ENCODE data around the gene MUC6.

The MUC6 gene

DNA sequence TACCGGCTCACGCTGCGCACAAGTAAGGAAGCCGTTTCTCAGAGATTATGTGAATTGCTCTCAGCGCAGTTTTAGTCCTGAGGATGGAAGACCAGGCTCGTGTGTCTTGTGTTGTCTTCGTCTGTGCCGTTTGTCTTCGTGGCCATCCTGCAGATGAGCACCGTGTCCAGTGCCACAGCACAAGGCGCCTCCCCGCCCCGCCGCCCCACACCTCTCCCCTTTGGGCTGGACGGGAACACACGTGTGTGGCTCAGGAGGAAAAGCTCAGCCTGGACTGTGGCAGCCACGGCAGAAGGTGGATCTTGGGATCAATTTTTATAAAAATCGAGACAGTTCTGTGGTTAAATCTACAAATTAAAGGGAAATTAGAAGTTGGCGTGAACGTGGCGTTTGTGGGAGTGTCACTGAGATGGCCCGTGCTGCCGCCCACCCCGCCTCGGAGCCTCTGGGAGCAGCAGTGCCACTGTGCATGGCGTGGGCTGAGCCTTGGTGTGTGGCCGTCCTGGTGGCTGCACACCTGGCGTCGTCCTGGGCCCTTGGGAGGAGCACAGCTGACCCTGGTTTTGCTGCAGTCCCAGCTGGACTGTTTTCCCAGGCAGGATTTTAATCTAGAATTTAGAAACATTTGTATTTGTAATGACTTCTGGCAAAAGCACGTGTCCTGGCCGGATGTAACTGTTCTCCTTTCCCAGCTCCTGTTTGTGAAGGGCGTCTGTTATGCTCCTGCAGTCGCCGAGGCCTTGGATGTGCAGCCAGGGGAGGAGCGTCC lies 25.8 kb downstream of the MUC6 start:
- peaks cover 23% of the 10 kb centered on the region for H3K36me3 ChIP-seq (ENCODE audit: low read depth)
- no peak overlapping the region for H3K4me3 ChIP-seq (ENCODE audit: severe bottlenecking)
- H3K9me3 ChIP-seq (ENCODE audit: severe bottlenecking) = no peaks in the 10 kb centered on the region
- TF ChIP-seq, protein P1, sequence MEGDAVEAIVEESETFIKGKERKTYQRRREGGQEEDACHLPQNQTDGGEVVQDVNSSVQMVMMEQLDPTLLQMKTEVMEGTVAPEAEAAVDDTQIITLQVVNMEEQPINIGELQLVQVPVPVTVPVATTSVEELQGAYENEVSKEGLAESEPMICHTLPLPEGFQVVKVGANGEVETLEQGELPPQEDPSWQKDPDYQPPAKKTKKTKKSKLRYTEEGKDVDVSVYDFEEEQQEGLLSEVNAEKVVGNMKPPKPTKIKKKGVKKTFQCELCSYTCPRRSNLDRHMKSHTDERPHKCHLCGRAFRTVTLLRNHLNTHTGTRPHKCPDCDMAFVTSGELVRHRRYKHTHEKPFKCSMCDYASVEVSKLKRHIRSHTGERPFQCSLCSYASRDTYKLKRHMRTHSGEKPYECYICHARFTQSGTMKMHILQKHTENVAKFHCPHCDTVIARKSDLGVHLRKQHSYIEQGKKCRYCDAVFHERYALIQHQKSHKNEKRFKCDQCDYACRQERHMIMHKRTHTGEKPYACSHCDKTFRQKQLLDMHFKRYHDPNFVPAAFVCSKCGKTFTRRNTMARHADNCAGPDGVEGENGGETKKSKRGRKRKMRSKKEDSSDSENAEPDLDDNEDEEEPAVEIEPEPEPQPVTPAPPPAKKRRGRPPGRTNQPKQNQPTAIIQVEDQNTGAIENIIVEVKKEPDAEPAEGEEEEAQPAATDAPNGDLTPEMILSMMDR (IDR thresholded peaks at IDR 0.05; ENCODE audit: poor library complexity, severe bottlenecking) = no peak
- H3K4me1 ChIP-seq (ENCODE audit: insufficient read depth, poor library complexity, severe bottlenecking) = no peaks in the 10 kb centered on the region
- DNase-seq (ENCODE audit: low spot score) = no peak
- H3K27me3 ChIP-seq (ENCODE audit: insufficient read depth, poor library complexity, severe bottlenecking) = no peaks in the 10 kb centered on the region
- ATAC-seq (ENCODE audit: low read depth) = no peak
- H3K27ac ChIP-seq (ENCODE audit: poor library complexity, severe bottlenecking) = no peak overlapping the region

DNA sequence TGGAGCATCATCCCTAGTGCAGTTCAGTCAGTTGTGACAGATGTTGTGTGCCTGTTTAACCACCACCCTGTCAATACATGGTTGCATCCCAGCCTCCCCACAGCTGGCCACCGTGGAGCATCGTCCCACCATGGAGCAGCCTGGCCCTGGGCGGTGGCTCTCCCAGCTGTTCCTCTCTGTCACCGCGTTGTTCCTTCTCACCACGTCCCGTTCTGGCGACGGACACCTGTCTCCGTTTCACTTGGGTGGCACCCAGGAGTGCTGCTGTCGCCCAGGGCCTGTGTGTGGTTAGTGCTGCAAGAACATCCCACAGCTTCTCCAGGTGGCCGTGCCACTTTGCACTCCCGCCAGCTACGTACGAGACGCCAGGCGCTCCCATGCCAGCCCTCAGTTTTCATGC lies 26.5 kb downstream of the MUC6 start:
- Histone ChIP-seq H3K36me3 (ENCODE audit: low read depth) (peaks cover 23% of the 10 kb centered on the region), H3K27ac (ENCODE audit: poor library complexity, severe bottlenecking) (no peak overlapping the region)

DNA sequence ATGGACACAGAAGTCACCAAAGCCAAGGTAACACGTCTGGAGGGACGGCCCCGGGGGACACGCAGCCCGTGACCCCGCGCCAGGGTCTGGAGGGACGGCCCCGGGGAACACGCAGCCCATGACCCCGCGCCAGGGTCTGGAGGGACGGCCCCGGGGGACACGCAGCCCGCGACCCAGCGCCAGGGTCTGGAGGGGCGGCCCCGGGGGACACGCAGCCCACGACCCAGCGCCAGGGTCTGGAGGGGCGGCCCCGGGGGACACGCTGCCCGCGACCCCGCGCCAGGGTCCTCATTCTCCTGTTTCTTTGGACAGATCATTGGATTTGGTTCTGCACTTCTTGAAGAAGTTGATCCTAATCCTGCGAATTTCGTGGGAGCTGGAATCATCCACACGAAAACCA lies 27.1 kb downstream of the MUC6 start:
- Histone ChIP-seq H3K27me3 (ENCODE audit: insufficient read depth, poor library complexity, severe bottlenecking) (no peaks in the 10 kb centered on the region), H3K27ac (ENCODE audit: poor library complexity, severe bottlenecking) (no peak overlapping the region), H3K9me3 (ENCODE audit: severe bottlenecking) (no peaks in the 10 kb centered on the region), H3K4me3 (ENCODE audit: severe bottlenecking) (no peak overlapping the region), H3K36me3 (ENCODE audit: low read depth) (peaks cover 28% of the 10 kb centered on the region), H3K4me1 (ENCODE audit: insufficient read depth, poor library complexity, severe bottlenecking) (no peaks in the 10 kb centered on the region)
- TF ChIP-seq, protein P1 (IDR thresholded peaks at IDR 0.05; ENCODE audit: poor library complexity, severe bottlenecking) = no peak
- ATAC-seq (ENCODE audit: low read depth) (no peak), DNase-seq (ENCODE audit: low spot score) (no peak)

More for the DNA sequence above, 26.5 kb downstream of the MUC6 start:
- Histone ChIP-seq H3K4me1 (ENCODE audit: insufficient read depth, poor library complexity, severe bottlenecking) (no peaks in the 10 kb centered on the region), H3K9me3 (ENCODE audit: severe bottlenecking) (no peaks in the 10 kb centered on the region), H3K4me3 (ENCODE audit: severe bottlenecking) (no peak overlapping the region), H3K27me3 (ENCODE audit: insufficient read depth, poor library complexity, severe bottlenecking) (no peaks in the 10 kb centered on the region)
- ATAC-seq (ENCODE audit: low read depth) (no peak), DNase-seq (ENCODE audit: low spot score) (no peak)
- TF ChIP-seq, protein P1 (IDR thresholded peaks at IDR 0.05; ENCODE audit: poor library complexity, severe bottlenecking) = no peak

DNA sequence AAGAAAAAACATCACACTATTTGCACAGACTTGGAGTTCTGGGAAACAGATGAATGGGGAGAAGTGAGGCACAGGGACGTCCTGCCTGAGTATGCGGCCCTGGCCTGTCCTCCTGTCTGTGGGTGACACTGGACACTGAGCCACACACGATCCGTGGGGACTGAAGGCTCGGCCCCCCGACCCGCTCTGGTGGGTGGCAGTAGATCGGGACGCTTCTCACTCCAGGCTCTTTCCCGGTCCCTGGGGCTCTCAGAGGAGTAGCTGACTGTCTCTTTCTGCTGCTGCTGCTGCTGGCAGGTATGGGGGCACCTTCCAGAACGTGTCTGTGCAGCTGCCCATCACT lies 27.7 kb downstream of the MUC6 start:
- H3K9me3 ChIP-seq (ENCODE audit: severe bottlenecking) = no peaks in the 10 kb centered on the region
- H3K36me3 ChIP-seq (ENCODE audit: low read depth) = peaks cover 34% of the 10 kb centered on the region
- TF ChIP-seq, protein P1 (IDR thresholded peaks at IDR 0.05; ENCODE audit: poor library complexity, severe bottlenecking) = no peak
- DNase-seq (ENCODE audit: low spot score) (no peak), ATAC-seq (ENCODE audit: low read depth) (no peak)
- H3K27ac ChIP-seq (ENCODE audit: poor library complexity, severe bottlenecking) = no peak overlapping the region
- H3K27me3 ChIP-seq (ENCODE audit: insufficient read depth, poor library complexity, severe bottlenecking) = no peaks in the 10 kb centered on the region
- H3K4me3 ChIP-seq (ENCODE audit: severe bottlenecking) = no peak overlapping the region
- no peaks in the 10 kb centered on the region for H3K4me1 ChIP-seq (ENCODE audit: insufficient read depth, poor library complexity, severe bottlenecking)

Data from RWPE2 (cell line).